H9 (cell line): ENCODE results near the gene HSPA1L. TPM values are rescaled to one million over a fixed set of nuclear protein-coding genes. Genes with fewer than 3 reads are reported as not detected.

Experiments
- DNase-seq: peaks from one replicate; pipeline ENCODE4 v3.0.0-alpha.2; 2017
- H2AFZ ChIP-seq: one replicate; pipeline ENCODE4 v1.6.1; 2013; ENCODE audit warnings: mild to moderate bottlenecking, low read length, control low read depth, moderate library complexity
- H2AK5ac ChIP-seq: 2 replicates; pipeline ENCODE4 v1.6.1; 2013; ENCODE audit warnings: low read length, control low read depth, mixed read lengths; ENCODE audit not compliant: insufficient read length
- H2BK120ac ChIP-seq: one replicate; pipeline ENCODE4 v1.6.1; 2013; ENCODE audit warnings: low read depth, mild to moderate bottlenecking, low read length, control low read depth, inconsistent platforms; ENCODE audit not compliant: poor library complexity, severe bottlenecking
- H2BK12ac ChIP-seq: 2 replicates; pipeline ENCODE4 v1.6.1; 2013; ENCODE audit warnings: low read length, control low read depth, mixed read lengths, low read depth; ENCODE audit not compliant: insufficient read length
- H2BK15ac ChIP-seq: 2 replicates; pipeline ENCODE4 v1.6.1; 2013; ENCODE audit warnings: low read depth, low read length, control low read depth
- H2BK20ac ChIP-seq: one replicate; pipeline ENCODE4 v1.6.1; 2013; ENCODE audit warnings: low read depth, mild to moderate bottlenecking, low read length, control low read depth, inconsistent platforms; ENCODE audit not compliant: poor library complexity, severe bottlenecking
- H2BK5ac ChIP-seq: 2 replicates; pipeline ENCODE4 v1.6.1; 2013; ENCODE audit warnings: low read length, control low read depth, mixed read lengths; ENCODE audit not compliant: insufficient read length
- H3K14ac ChIP-seq: 2 replicates; pipeline ENCODE4 v1.6.1; 2013; ENCODE audit warnings: low read length, control low read depth; ENCODE audit not compliant: insufficient read depth
- H3K18ac ChIP-seq: 2 replicates; pipeline ENCODE4 v1.6.1; 2013; ENCODE audit warnings: low read depth, mild to moderate bottlenecking, mixed read lengths, low read length, control low read depth; ENCODE audit not compliant: insufficient read length
- H3K23ac ChIP-seq: 2 replicates; pipeline ENCODE4 v1.6.1; 2013; ENCODE audit warnings: low read length, control low read depth, mixed read lengths, low read depth; ENCODE audit not compliant: insufficient read length
- H3K23me2 ChIP-seq: 2 replicates; pipeline ENCODE4 v1.6.1; 2013; ENCODE audit warnings: low read depth, mild to moderate bottlenecking, mixed read lengths, low read length, control low read depth; ENCODE audit not compliant: insufficient read length, poor library complexity, severe bottlenecking
- H3K27ac ChIP-seq: 2 replicates; pipeline ENCODE4 v1.5.1; 2013; ENCODE audit warnings: low read length, control low read depth, mixed read lengths, low read depth; ENCODE audit not compliant: insufficient read length
- H3K27me3 ChIP-seq: 2 replicates; pipeline ENCODE4 v1.6.1; 2013; ENCODE audit warnings: low read length, control low read depth, inconsistent platforms; ENCODE audit not compliant: insufficient read depth
- H3K4ac ChIP-seq: 2 replicates; pipeline ENCODE4 v1.6.1; 2013; ENCODE audit warnings: low read depth, mild to moderate bottlenecking, control low read depth, inconsistent platforms, low read length, moderate library complexity
- H3K4me1 ChIP-seq: 2 replicates; pipeline ENCODE4 v1.6.1; 2013; ENCODE audit warnings: low read length, control low read depth, inconsistent platforms; ENCODE audit not compliant: insufficient read depth
- H3K4me2 ChIP-seq: 2 replicates; pipeline ENCODE4 v1.6.1; 2013; ENCODE audit warnings: low read length, control low read depth, mixed read lengths; ENCODE audit not compliant: insufficient read length, insufficient read depth
- H3K56ac ChIP-seq: 2 replicates; pipeline ENCODE4 v1.6.1; 2013; ENCODE audit warnings: low read depth, mild to moderate bottlenecking, mixed read lengths, low read length, control low read depth; ENCODE audit not compliant: insufficient read length
- H3K79me1 ChIP-seq: 2 replicates; pipeline ENCODE4 v1.6.1; 2013; ENCODE audit warnings: low read depth, mild to moderate bottlenecking, moderate library complexity, low read length, control low read depth, inconsistent platforms; ENCODE audit not compliant: insufficient read depth, poor library complexity, severe bottlenecking
- H3K79me2 ChIP-seq: 2 replicates; pipeline ENCODE4 v1.6.1; 2013; ENCODE audit warnings: low read length, control low read depth, inconsistent platforms; ENCODE audit not compliant: insufficient read depth
- H3K9ac ChIP-seq: 2 replicates; pipeline ENCODE4 v1.6.1; 2013; ENCODE audit warnings: low read length, control low read depth, mixed read lengths; ENCODE audit not compliant: insufficient read length; ENCODE audit errors: extremely low read depth
- H3K9me3 ChIP-seq: one replicate; pipeline ENCODE4 v1.6.1; 2013; ENCODE audit warnings: low read depth, low read length, inconsistent platforms; ENCODE audit not compliant: control insufficient read depth
- H3T11ph ChIP-seq: one replicate; pipeline ENCODE4 v1.6.1; 2013; ENCODE audit warnings: mild to moderate bottlenecking, low read length, control low read depth, inconsistent platforms
- H4K20me1 ChIP-seq: one replicate; pipeline ENCODE4 v1.6.1; 2013; ENCODE audit not compliant: control insufficient read depth, insufficient read length, insufficient read depth
- H4K5ac ChIP-seq: 2 replicates; pipeline ENCODE4 v1.6.1; 2013; ENCODE audit warnings: low read depth, mild to moderate bottlenecking, mixed read lengths, low read length, control low read depth; ENCODE audit not compliant: insufficient read length
- H4K8ac ChIP-seq: replicated peaks from 2 replicates; pipeline ENCODE4 v1.6.1; 2013; ENCODE audit warnings: low read length, control low read depth, mixed read lengths, low read depth; ENCODE audit not compliant: insufficient read length
- H4K91ac ChIP-seq: 2 replicates; pipeline ENCODE4 v1.6.1; 2013; ENCODE audit warnings: low read depth, mild to moderate bottlenecking, moderate library complexity, mixed read lengths, low read length, control low read depth; ENCODE audit not compliant: insufficient read length
- H3K27ac Mint-ChIP-seq, 3 experiments: 2 replicates in 2 of 3; 3 replicates in 1 of 3; pipeline ENCODE4 v1.8.0; 2020 to 2021; ENCODE audit warnings: mixed read lengths in 3 of 3, mild to moderate bottlenecking in 1 of 3, moderate library complexity in 1 of 3
- H3K27me3 Mint-ChIP-seq: 2 replicates; pipeline ENCODE4 v1.8.0; 2021; ENCODE audit warnings: low read depth, mild to moderate bottlenecking, moderate library complexity, mixed read lengths
- H3K36me3 Mint-ChIP-seq, 3 experiments: 2 replicates in 2 of 3; 3 replicates in 1 of 3; pipeline ENCODE4 v1.8.0; 2020 to 2021; ENCODE audit warnings: low read depth in 3 of 3, mixed read lengths in 3 of 3; ENCODE audit not compliant: insufficient read depth in 1 of 3
- H3K4me1 Mint-ChIP-seq, 2 experiments: 2 replicates each; pipeline ENCODE4 v1.8.0; 2020; ENCODE audit warnings: mixed read lengths in 2 of 2
- H3K4me3 Mint-ChIP-seq, 2 experiments: 2 replicates in 1 of 2; 3 replicates in 1 of 2; pipeline ENCODE4 v1.8.0; 2020 to 2021; ENCODE audit warnings: mild to moderate bottlenecking in 2 of 2, mixed read lengths in 2 of 2, moderate library complexity in 1 of 2
- H3K9me3 Mint-ChIP-seq, 2 experiments: 2 replicates in 1 of 2; 3 replicates in 1 of 2; pipeline ENCODE4 v1.8.0; 2020; ENCODE audit warnings: mild to moderate bottlenecking in 2 of 2, mixed read lengths in 2 of 2, moderate library complexity in 1 of 2
- WGBS: extraction: QIAGEN DNeasy Blood & Tissue Kit; methylation state at CpG from one replicate; pipeline ENCODE4 v1.1.7; 2013; ENCODE audit warnings: missing lambda C conversion rate, low lambda C conversion rate, mixed read lengths; ENCODE audit not compliant: insufficient read length; ENCODE audit errors: extremely low coverage; 5-methylcytosine and 5-hydroxymethylcytosine counted together
- total RNA-seq: library from RNA; stranded (reverse); gene quantifications from 2 replicates; pipeline ENCODE4 v1.2.1, GENCODE V29; 2021
- TF ChIP-seq, protein P1 (sequence below): fragments of 200-600 bp; sonication (generic); conservative IDR thresholded peaks from 3 replicates; pipeline ENCODE4 v1.8.0; 2021; ENCODE audit warnings: antibody characterized with exemption, mild to moderate bottlenecking

Gene HSPA1L
- total RNA-seq, 1 experiment from 2014 or later, result 2.5 TPM

DNA sequence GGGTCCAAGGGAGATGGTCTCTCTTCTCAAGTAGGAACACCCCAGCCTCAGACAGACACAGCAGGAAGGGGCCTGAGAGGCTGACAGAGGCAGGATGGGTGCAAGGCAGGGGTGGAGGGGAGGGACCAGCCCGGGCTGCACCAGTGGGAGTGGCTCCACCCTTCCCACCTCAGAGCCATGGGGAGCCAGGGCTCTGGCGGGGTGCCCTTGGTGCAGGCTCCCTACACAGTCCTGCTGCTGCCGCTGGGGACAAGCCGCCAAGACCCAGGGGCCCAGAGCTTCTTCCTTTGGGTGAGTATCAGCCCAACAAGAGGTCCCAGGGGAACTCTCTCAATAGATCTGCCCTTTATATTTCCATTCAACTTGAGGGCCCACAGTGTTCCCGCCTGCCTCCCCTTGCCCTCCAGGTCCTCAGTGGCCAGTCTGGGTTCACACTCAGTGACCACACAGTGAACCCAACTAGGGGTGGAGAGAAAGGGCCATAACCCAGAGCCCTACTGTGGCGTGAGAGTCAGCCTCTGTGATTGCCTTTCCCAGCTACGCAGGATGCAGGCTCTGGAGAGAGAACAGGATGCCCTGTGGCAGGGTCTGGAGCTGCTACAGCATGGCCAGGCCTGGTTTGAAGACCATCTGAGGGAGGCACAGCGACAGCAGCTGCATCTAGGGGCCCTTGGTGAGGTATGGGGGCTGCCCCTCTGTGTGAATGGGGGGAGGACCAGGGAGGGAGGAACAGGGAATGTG, 52.0 kb downstream of the HSPA1L start:
- no CpG with 5 or more reads among the region's 8 CpGs for WGBS

More for the DNA sequence above, 52.0 kb downstream of the HSPA1L start:
- Histone ChIP-seq H2BK5ac (no peak overlapping the region), H4K8ac (no peak overlapping the region), H3K4me2 (no peak overlapping the region), H4K20me1 (no peaks in the 10 kb centered on the region), H2BK20ac (no peak overlapping the region), H3K23ac (no peak overlapping the region), H3K9me3 (no peaks in the 10 kb centered on the region), H3T11ph (no peak overlapping the region), H3K9ac (no peak overlapping the region), H3K27me3 (no peaks in the 10 kb centered on the region), H2BK120ac (no peak overlapping the region), H3K79me2 (no peaks in the 10 kb centered on the region), H3K56ac (no peak overlapping the region), H2BK12ac (no peak overlapping the region), H3K4ac (no peak overlapping the region), H2AFZ (no peak overlapping the region), H3K23me2 (no peaks in the 10 kb centered on the region), H3K79me1 (no peaks in the 10 kb centered on the region), H3K18ac (no peak overlapping the region), H3K14ac (no peak overlapping the region; the same call in 1 of the 2 replicates), H4K91ac (no peak overlapping the region), H2BK15ac (no peak overlapping the region), H3K27ac (no peak overlapping the region), H3K4me1 (no peaks in the 10 kb centered on the region), H4K5ac (no peak overlapping the region), H2AK5ac (no peak overlapping the region)
- H3K27ac Mint-ChIP-seq, result peak overlapping the region; percentile 28 to 93 (median 77); a peak in 5 of 7 replicates
- peak overlapping the region in 1 of 2 experiments; percentile 24; a peak in 1 of 5 replicates for H3K4me3 Mint-ChIP-seq
- no peaks in the 10 kb centered on the region; a peak in 1 of 5 replicates for H3K9me3 Mint-ChIP-seq
- peaks cover 13 to 47% (median 34%) of the 10 kb centered on the region in 3 experiments for H3K36me3 Mint-ChIP-seq
- H3K4me1 Mint-ChIP-seq, result peaks cover 23 to 27% of the 10 kb centered on the region in 2 experiments
- H3K27me3 Mint-ChIP-seq, result no peaks in the 10 kb centered on the region; the same call in none of the 2 replicates
- TF ChIP-seq, protein P1, sequence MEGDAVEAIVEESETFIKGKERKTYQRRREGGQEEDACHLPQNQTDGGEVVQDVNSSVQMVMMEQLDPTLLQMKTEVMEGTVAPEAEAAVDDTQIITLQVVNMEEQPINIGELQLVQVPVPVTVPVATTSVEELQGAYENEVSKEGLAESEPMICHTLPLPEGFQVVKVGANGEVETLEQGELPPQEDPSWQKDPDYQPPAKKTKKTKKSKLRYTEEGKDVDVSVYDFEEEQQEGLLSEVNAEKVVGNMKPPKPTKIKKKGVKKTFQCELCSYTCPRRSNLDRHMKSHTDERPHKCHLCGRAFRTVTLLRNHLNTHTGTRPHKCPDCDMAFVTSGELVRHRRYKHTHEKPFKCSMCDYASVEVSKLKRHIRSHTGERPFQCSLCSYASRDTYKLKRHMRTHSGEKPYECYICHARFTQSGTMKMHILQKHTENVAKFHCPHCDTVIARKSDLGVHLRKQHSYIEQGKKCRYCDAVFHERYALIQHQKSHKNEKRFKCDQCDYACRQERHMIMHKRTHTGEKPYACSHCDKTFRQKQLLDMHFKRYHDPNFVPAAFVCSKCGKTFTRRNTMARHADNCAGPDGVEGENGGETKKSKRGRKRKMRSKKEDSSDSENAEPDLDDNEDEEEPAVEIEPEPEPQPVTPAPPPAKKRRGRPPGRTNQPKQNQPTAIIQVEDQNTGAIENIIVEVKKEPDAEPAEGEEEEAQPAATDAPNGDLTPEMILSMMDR, result no peak
- DNase-seq, result no peak
